Prostate gland (tissue), 2 donors: Measurements from ENCODE around the gene CACNG6. TPM values are rescaled to one million over a fixed set of nuclear protein-coding genes. Genes with fewer than 3 reads are reported as not detected.
A peak's percentile ranks its signal among the peaks of the same experiment; 100 is the strongest.
"Not testable (repeated sequence)": the region's sequence is repeated elsewhere in the genome, so short reads cannot be mapped to it uniquely, and the experiment has no call there.

Experiments used
- DNase-seq: peaks from one replicate; pipeline ENCODE4 v3.0.0-alpha.2; 2019; ENCODE audit warnings: low spot score
- H3K27ac ChIP-seq, 2 donors: fragments of 200-600 bp; sonication (generic); 2 replicates each; pipeline ENCODE4 v1.5.1; 2017 to 2019
- H3K27me3 ChIP-seq: fragments of 200-600 bp; sonication (generic); replicated peaks from 2 replicates; pipeline ENCODE4 v1.5.1; 2019; ENCODE audit not compliant: insufficient read depth
- H3K36me3 ChIP-seq, 2 donors: fragments of 200-600 bp; sonication (generic); 1 replicate in 1 of 2; 2 replicates in 1 of 2; pipeline versions ENCODE4 v1.5.1 to v1.8.1; 2017 to 2019
- H3K4me1 ChIP-seq: fragments of 200-600 bp; sonication (generic); replicated peaks from 2 replicates; pipeline ENCODE4 v1.5.1; 2019
- H3K4me3 ChIP-seq, 2 donors: fragments of 200-600 bp; sonication (generic); 2 replicates each; pipeline ENCODE4 v1.5.1; 2017 to 2019
- H3K9me3 ChIP-seq: fragments of 200-600 bp; sonication (generic); 2 replicates; pipeline ENCODE4 v1.5.1; 2017
- CTCF ChIP-seq, 4 experiments: fragments of 200-600 bp in 2 of 4; fragments of 450-650 bp in 2 of 4; sonication (generic) in 2 of 4; IDR thresholded peaks; 1 replicate in 3 of 4; 2 replicates in 1 of 4; pipeline ENCODE4 v1.5.1; 2016 to 2019; ENCODE audit warnings: antibody characterized with exemption in 4 of 4, mild to moderate bottlenecking in 2 of 4, moderate library complexity in 2 of 4
- POLR2A ChIP-seq: fragments of 450-650 bp; IDR thresholded peaks from one replicate; pipeline ENCODE4 v1.6.1; 2016; ENCODE audit warnings: antibody characterized with exemption, mild to moderate bottlenecking
- POLR2AphosphoS5 ChIP-seq: sonication (generic); formaldehyde crosslinking; IDR thresholded peaks from one replicate; pipeline ENCODE4 v1.6.1; 2017; ENCODE audit warnings: antibody characterized with exemption
- WGBS: methylation state at CpG from one replicate; pipeline ENCODE4 v1.1.5; 2018; 5-methylcytosine and 5-hydroxymethylcytosine counted together
- intact Hi-C: fragments of 100-400 bp; cut with DNase I; formaldehyde crosslinking; loops from one replicate; pipeline ENCODE4 v1.14.2; 2022
- total RNA-seq, 2 donors: library from RNA; depleted of rRNA; stranded (reverse); fragments of >200 nt; gene quantifications; one replicate each; pipeline ENCODE4 v1.1.0, GENCODE V29; 2016

The CACNG6 gene
- total RNA-seq, 2 donors from 2014 or later = 2.3 TPM; not detected in 1

GRCh38 chr19:54029930-54030490 is 38.6 kb downstream of the CACNG6 start:
- Histone ChIP-seq H3K4me1 (no peaks in the 10 kb centered on the region), H3K27me3 (peaks cover 2% of the 10 kb centered on the region), H3K36me3 (no peaks in the 10 kb centered on the region), H3K9me3 (no peaks in the 10 kb centered on the region), H3K27ac (no peak overlapping the region), H3K4me3 (no peak overlapping the region)
- DNase-seq = peak; percentile 34
- intact Hi-C loops = no loop called here
- 28% methylated on average over 9 of the region's 9 CpGs for WGBS
- TF ChIP-seq POLR2A = no peak
- peak in 3 of 4 experiments; percentile 42 to 56 (median 44) for TF ChIP-seq CTCF (IDR thresholded peaks at IDR 0.05)
- TF ChIP-seq POLR2AphosphoS5 = no peak

GRCh38 chr19:54030895-54031586 is 39.6 kb downstream of the CACNG6 start:
- 44% methylated on average over 13 of the region's 13 CpGs for WGBS
- intact Hi-C loops = no loop called here
- no peak overlapping the region for H3K4me3 ChIP-seq

GRCh38 chr19:54035215-54036178 is 44.1 kb downstream of the CACNG6 start:
- intact Hi-C loops = no loop called here
- no peak overlapping the region for H3K4me3 ChIP-seq
- H3K27me3 ChIP-seq = peaks cover 2% of the 10 kb centered on the region
- H3K27ac ChIP-seq = no peak overlapping the region
- TF ChIP-seq POLR2A (no peak), POLR2AphosphoS5 (no peak), CTCF (IDR thresholded peaks at IDR 0.05) (no peak)
- DNase-seq = no peak
- no peaks in the 10 kb centered on the region for H3K4me1 ChIP-seq
- 55% methylated on average over 4 of the region's 4 CpGs for WGBS
- H3K36me3 ChIP-seq = no peaks in the 10 kb centered on the region
- H3K9me3 ChIP-seq = no peaks in the 10 kb centered on the region

More at GRCh38 chr19:54030895-54031586, 39.6 kb downstream of the CACNG6 start:
- H3K36me3 ChIP-seq = no peaks in the 10 kb centered on the region
- H3K27ac ChIP-seq = no peak overlapping the region
- no peaks in the 10 kb centered on the region for H3K9me3 ChIP-seq
- peaks cover 2% of the 10 kb centered on the region for H3K27me3 ChIP-seq
- H3K4me1 ChIP-seq = no peaks in the 10 kb centered on the region
- TF ChIP-seq CTCF (IDR thresholded peaks at IDR 0.05) = no peak
- no peak for DNase-seq

- H3K27me3 ChIP-seq, H3K36me3 ChIP-seq, H3K9me3 ChIP-seq, H3K4me1 ChIP-seq, H3K27ac ChIP-seq, DNase-seq, intact Hi-C loops, H3K4me3 ChIP-seq: not testable (repeated sequence)
- 79% methylated on average over 5 of the region's 5 CpGs for WGBS
Measured at GRCh38 chr19:54036542-54036941, 45.1 kb downstream of the CACNG6 start.

- DNase-seq = no peak
- no peak overlapping the region for H3K4me3 ChIP-seq
- intact Hi-C loops = no loop called here
- H3K27ac ChIP-seq = no peak overlapping the region
- 81% methylated on average over 4 of the region's 4 CpGs for WGBS
- TF ChIP-seq POLR2AphosphoS5 (no peak), CTCF (IDR thresholded peaks at IDR 0.05) (no peak), POLR2A (no peak)
- H3K9me3 ChIP-seq = no peaks in the 10 kb centered on the region
- H3K27me3 ChIP-seq = no peaks in the 10 kb centered on the region
- no peaks in the 10 kb centered on the region for H3K36me3 ChIP-seq
- H3K4me1 ChIP-seq = no peaks in the 10 kb centered on the region
Measured at GRCh38 chr19:54040003-54040402, 48.6 kb downstream of the CACNG6 start.
